Fibroblast of mammary gland (primary cell): ENCODE measurements around the gene PHOSPHO1.

Source experiments
- DNase-seq: peaks from one replicate; pipeline ENCODE4 v3.0.0-alpha.2; 2010; ENCODE audit warnings: low read depth
- H3K4me3 ChIP-seq: 2 replicates; pipeline ENCODE4 v1.5.1; 2011; ENCODE audit warnings: low read depth, mild to moderate bottlenecking, low read length, moderate library complexity; ENCODE audit not compliant: control insufficient read depth
- CTCF ChIP-seq: conservative IDR thresholded peaks from 2 replicates; pipeline ENCODE4 v1.5.1; 2011; ENCODE audit warnings: low read depth, low read length, inconsistent platforms; ENCODE audit not compliant: control insufficient read depth, insufficient read depth

Gene PHOSPHO1

DNA sequence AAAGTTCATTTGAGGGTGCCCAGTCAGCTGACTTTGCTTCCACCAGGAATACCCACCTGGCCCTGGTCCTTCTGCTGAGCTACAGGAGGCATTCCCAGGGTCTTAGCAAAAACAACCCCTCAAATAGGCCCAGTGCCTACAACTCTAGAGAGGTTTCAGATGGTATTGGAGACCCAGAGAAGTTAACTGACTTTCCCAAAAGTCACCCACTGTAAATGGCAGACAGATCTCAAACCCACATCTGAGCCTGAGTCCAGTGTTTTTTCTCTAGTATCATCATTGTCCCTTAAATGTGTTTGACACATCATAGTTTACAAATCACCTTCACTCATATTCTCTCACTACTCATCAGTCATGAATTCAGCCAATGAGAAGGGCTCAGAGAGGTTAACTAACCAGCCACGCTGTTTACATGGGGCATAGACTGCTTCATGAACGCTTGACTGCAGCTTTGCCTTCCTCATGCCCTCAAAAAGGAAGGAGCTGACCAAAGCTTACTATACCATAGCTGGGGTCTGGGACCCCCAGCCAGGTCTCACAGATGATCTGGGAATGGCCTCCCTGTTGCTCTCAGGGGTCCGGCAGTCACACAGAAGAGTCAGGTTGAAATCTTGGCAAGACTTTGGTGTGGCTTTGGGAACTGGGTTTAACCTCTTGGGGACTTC is 3.7 kb downstream of the PHOSPHO1 start:
- H3K4me3 ChIP-seq, result no peak overlapping the region
- no peak for DNase-seq
- no peak for TF ChIP-seq CTCF

DNA sequence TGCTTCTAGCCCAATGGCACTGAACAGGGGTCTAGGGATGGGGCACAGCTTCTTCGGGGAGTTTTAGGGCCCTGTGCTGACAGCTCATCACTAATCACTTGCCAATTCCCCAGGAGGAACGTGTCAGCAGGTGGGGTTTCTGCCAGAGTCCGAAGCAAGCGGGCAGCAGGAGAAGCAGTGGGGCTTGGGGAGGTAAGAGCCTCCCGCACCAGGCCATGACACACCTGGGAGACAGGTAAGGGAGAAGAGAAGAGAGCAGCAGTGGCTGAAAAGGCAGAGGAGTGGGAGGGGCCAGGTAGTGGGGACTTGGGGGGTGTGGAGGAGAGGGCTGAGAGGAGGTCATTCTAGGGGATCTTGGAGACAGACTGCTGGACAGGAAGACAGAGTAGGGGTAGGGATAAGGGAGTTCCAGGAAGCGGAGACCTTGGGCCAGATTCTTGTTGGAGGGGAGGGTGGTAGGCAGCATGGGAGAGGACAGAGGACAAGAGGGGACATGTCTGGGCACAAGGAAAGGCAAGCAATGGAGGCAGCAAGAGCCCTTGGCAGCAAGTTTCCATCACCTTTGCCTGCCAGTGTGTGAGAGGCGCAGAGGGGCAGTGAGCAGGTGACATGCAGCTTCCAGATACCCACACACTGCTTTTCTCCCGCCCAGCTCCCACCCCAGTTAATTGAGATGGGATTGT is 4.9 kb downstream of the PHOSPHO1 start:
- DNase-seq, result no peak
- no peak for TF ChIP-seq CTCF
- H3K4me3 ChIP-seq, result no peak overlapping the region

DNA sequence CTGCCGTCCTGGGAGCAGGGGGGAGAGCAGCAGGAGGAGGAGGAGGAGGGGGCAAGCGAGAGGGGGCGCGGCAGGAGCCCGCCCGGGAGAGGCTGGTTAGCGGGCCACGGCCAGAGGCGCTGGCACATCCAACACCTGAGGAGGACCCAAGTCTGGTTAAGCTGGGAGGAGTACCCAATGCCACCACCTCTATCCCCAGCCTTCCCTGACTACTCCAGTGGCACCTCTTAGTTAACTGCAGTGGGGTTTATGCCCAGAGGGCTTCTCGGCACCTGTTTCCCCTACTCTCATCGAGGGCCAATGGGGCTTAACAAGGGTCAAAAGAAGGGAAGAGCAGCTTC is 5.6 kb downstream of the PHOSPHO1 start:
- H3K4me3 ChIP-seq, result no peak overlapping the region
- DNase-seq, result no peak
- TF ChIP-seq CTCF, result no peak

DNA sequence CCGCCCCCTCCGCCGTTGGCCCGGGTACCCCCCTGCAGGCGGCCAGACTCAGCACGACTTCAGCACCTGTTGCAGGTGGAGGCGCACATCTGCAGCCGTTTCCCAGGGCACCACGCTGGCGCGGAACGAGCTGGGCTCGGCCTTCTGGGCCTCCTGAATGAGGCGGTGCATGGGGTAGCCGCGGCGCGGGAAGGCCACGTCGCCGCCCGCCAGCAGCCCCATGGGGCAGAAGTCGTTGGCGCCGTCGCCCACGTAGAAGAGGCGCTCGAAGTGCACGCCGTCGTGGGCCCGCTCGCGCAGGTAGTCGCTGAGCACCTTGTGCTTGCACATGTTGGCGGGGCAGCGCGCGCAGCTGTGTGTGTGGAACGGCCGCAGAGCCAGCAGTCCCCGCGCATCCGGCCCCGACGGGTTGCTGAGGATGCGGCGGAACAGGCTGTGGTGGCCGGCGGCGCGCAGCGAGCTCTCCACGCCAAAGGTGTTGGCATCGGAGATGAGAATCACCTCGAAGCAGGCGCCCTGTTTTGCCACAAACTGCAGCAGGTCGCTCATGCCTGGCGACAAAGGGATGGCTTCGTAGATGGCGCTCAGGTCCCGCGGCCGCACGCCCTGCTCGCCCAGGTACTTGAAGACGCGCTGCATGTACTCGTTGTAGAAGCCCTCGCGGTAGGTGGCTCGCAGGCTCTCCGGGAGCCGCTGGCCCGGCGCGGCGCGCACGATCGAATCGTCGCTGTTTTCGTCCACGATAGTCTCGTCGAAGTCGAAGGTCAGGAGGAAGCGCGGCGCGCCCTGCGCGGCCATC is 6.2 kb downstream of the PHOSPHO1 start:
- DNase-seq, result no peak
- H3K4me3 ChIP-seq, result no peak overlapping the region
- no peak for TF ChIP-seq CTCF

GRCh38 chr17:49223517-49224197 is 6.9 kb downstream of the PHOSPHO1 start:
- H3K4me3 ChIP-seq, result no peak overlapping the region
- TF ChIP-seq CTCF, result peak; percentile 83
- DNase-seq, result peak; percentile 26

- DNase-seq, result no peak
- no peak for TF ChIP-seq CTCF
- no peak overlapping the region for H3K4me3 ChIP-seq
These were observed 7.4 kb downstream of the PHOSPHO1 start for GRCh38 chr17:49223168-49223516.
